NCI-H748 (cell line): ENCODE measurements around the gene NCKAP5.

Experiments
- DNase-seq: peaks from one replicate; lab custom pipeline; 2025; ENCODE audit not compliant: unreplicated experiment; lab: John Stamatoyannopoulos, UW

The NCKAP5 gene

GRCh38 chr2:132751836-132752235, 816.4 kb downstream of the NCKAP5 start:
- no peak for DNase-seq

GRCh38 chr2:132750606-132751005, 817.7 kb downstream of the NCKAP5 start:
- DNase-seq = no peak

GRCh38 chr2:132747046-132747445, 821.2 kb downstream of the NCKAP5 start:
- no peak for DNase-seq

- DNase-seq = no peak
These were observed 826.5 kb downstream of the NCKAP5 start for GRCh38 chr2:132741754-132742153.

- DNase-seq = no peak
These were observed 828.1 kb downstream of the NCKAP5 start for GRCh38 chr2:132740081-132740720.

- no peak for DNase-seq
These were observed 830.0 kb downstream of the NCKAP5 start for GRCh38 chr2:132738223-132738622.

GRCh38 chr2:132736059-132736458, 832.2 kb downstream of the NCKAP5 start:
- DNase-seq = no peak

- DNase-seq = no peak
These were observed 833.3 kb downstream of the NCKAP5 start for GRCh38 chr2:132734961-132735360.

- no peak for DNase-seq
These were observed 835.2 kb downstream of the NCKAP5 start for GRCh38 chr2:132733094-132733493.

- no peak for DNase-seq
These were observed 835.6 kb downstream of the NCKAP5 start for GRCh38 chr2:132732694-132733093.

GRCh38 chr2:132731441-132731840, 836.8 kb downstream of the NCKAP5 start:
- DNase-seq = no peak

- no peak for DNase-seq
These were observed 837.7 kb downstream of the NCKAP5 start for GRCh38 chr2:132730611-132731010.

GRCh38 chr2:132729522-132729921, 838.7 kb downstream of the NCKAP5 start:
- peak; percentile 58 for DNase-seq

GRCh38 chr2:132726155-132726554, 842.1 kb downstream of the NCKAP5 start:
- DNase-seq = peak; percentile 89

GRCh38 chr2:132725748-132726147, 842.5 kb downstream of the NCKAP5 start:
- peak; percentile 89 for DNase-seq

GRCh38 chr2:132725148-132725547, 843.1 kb downstream of the NCKAP5 start:
- DNase-seq = peak; percentile 35

GRCh38 chr2:132721938-132722337, 846.3 kb downstream of the NCKAP5 start:
- no peak for DNase-seq

GRCh38 chr2:132720393-132720792, 847.9 kb downstream of the NCKAP5 start:
- DNase-seq = no peak

- DNase-seq = no peak
These were observed 848.8 kb downstream of the NCKAP5 start for GRCh38 chr2:132719480-132719879.

- no peak for DNase-seq
These were observed 851.3 kb downstream of the NCKAP5 start for GRCh38 chr2:132716954-132717353.

- no peak for DNase-seq
These were observed 852.6 kb downstream of the NCKAP5 start for GRCh38 chr2:132715386-132716351.

- no peak for DNase-seq
These were observed 864.9 kb downstream of the NCKAP5 start for GRCh38 chr2:132703396-132703795.
